Activated naive CD8-positive, alpha-beta T cell treated with anti-CD3 and anti-CD28 coated beads, Interleukin-2, amount 50 U/mL, for 24 hours (primary cell): ENCODE results near the gene C9orf78.
"Not testable (repeated sequence)": the region's sequence is repeated elsewhere in the genome, so short reads cannot be mapped to it uniquely, and the experiment has no call there.

Experiments used
- ATAC-seq: fragments of 150-1000 bp; cut with Tn5 transposase; one replicate; pipeline ENCODE4 v1.10.0; 2021
- DNase-seq: peaks from one replicate; pipeline ENCODE4 v3.0.0; 2021
- H3K27ac Mint-ChIP-seq: one replicate; pipeline ENCODE4 v1.8.0; 2021; ENCODE audit warnings: mild to moderate bottlenecking, mixed read lengths
- H3K27me3 Mint-ChIP-seq: one replicate; pipeline ENCODE4 v1.8.0; 2021; ENCODE audit warnings: mixed read lengths
- H3K36me3 Mint-ChIP-seq: one replicate; pipeline ENCODE4 v1.8.0; 2021; ENCODE audit warnings: low read depth, mixed read lengths
- H3K4me1 Mint-ChIP-seq: one replicate; pipeline ENCODE4 v1.8.0; 2021; ENCODE audit warnings: mixed read lengths
- H3K4me3 Mint-ChIP-seq: one replicate; pipeline ENCODE4 v1.8.0; 2021; ENCODE audit warnings: mild to moderate bottlenecking, moderate library complexity, mixed read lengths
- H3K9me3 Mint-ChIP-seq: one replicate; pipeline ENCODE4 v1.8.0; 2021; ENCODE audit warnings: mixed read lengths

The C9orf78 gene

GRCh38 chr9:129796029-129796428 lies 39.0 kb downstream of the C9orf78 start:
- H3K27me3 Mint-ChIP-seq, H3K27ac Mint-ChIP-seq, H3K4me1 Mint-ChIP-seq, ATAC-seq, H3K9me3 Mint-ChIP-seq, H3K4me3 Mint-ChIP-seq, DNase-seq, H3K36me3 Mint-ChIP-seq: not testable (repeated sequence)

- H3K27me3 Mint-ChIP-seq, result peaks cover 4% of the 10 kb centered on the region
- no peaks in the 10 kb centered on the region for H3K9me3 Mint-ChIP-seq
- no peak overlapping the region for H3K27ac Mint-ChIP-seq
- no peak for ATAC-seq
- peaks cover 5% of the 10 kb centered on the region for H3K4me1 Mint-ChIP-seq
- no peaks in the 10 kb centered on the region for H3K36me3 Mint-ChIP-seq
- H3K4me3 Mint-ChIP-seq, result no peak overlapping the region
- DNase-seq, result no peak
These were observed 40.5 kb downstream of the C9orf78 start for GRCh38 chr9:129794549-129794948.

GRCh38 chr9:129786481-129786880 lies 48.6 kb downstream of the C9orf78 start:
- no peaks in the 10 kb centered on the region for H3K36me3 Mint-ChIP-seq
- H3K4me3 Mint-ChIP-seq, result no peak overlapping the region
- H3K27me3 Mint-ChIP-seq, result peaks cover 14% of the 10 kb centered on the region
- no peak for ATAC-seq
- no peak for DNase-seq
- no peak overlapping the region for H3K27ac Mint-ChIP-seq
- H3K4me1 Mint-ChIP-seq, result peaks cover 8% of the 10 kb centered on the region
- no peaks in the 10 kb centered on the region for H3K9me3 Mint-ChIP-seq

GRCh38 chr9:129785866-129786265 lies 49.2 kb downstream of the C9orf78 start:
- no peak for DNase-seq
- peaks cover 14% of the 10 kb centered on the region for H3K27me3 Mint-ChIP-seq
- H3K27ac Mint-ChIP-seq, result no peak overlapping the region
- ATAC-seq, result no peak
- H3K4me1 Mint-ChIP-seq, result peaks cover 12% of the 10 kb centered on the region
- no peaks in the 10 kb centered on the region for H3K36me3 Mint-ChIP-seq
- H3K4me3 Mint-ChIP-seq, result no peak overlapping the region
- H3K9me3 Mint-ChIP-seq, result no peaks in the 10 kb centered on the region

GRCh38 chr9:129784970-129785369 lies 50.1 kb downstream of the C9orf78 start:
- not testable (repeated sequence) for ATAC-seq, H3K27me3 Mint-ChIP-seq, H3K4me3 Mint-ChIP-seq, H3K36me3 Mint-ChIP-seq, H3K27ac Mint-ChIP-seq, H3K9me3 Mint-ChIP-seq, DNase-seq
- peaks cover 11% of the 10 kb centered on the region for H3K4me1 Mint-ChIP-seq

DNA sequence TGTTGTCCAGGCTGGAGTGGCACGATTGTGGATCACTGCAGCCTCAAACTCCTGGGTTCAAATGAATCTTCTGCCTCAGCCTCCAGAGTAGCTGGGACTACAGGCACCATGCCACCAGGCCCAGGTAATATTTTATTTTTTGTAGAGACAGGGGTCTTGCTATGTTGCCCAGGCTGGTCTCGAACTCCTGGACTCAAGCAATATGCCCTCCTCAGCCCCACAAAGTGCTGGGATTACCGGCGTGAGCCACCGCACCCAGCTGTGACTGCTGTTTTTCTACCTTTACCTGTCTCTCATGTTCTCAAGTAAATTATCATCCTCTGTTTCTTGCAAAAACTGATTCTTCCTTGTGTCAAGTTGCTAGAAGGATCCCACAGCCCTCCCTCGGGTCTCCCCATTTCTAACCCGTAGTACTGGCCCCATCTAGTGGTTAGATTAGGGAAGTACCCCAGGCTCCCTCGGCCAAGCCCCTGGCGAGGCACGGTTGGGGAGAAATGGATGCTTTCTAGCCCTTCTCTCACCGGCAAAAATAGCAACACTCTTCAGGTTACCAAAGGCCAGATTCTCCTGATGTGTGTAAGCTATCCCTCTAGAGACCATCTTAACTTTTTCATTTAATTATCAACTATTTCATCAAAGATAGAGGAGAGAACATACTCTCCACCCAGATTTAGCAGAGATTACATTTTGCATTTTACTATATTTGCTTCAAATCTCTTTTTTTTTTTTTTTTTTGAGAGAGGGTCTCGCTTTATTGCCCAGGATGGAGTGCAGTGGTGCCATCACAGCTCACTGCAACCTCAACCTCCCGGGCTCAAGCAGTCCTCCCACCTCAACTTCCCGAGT lies 51.3 kb downstream of the C9orf78 start:
- Mint-ChIP-seq H3K4me3 (no peak overlapping the region), H3K27me3 (peaks cover 7% of the 10 kb centered on the region), H3K9me3 (no peaks in the 10 kb centered on the region), H3K27ac (peak overlapping the region; percentile 4), H3K4me1 (peaks cover 11% of the 10 kb centered on the region), H3K36me3 (no peaks in the 10 kb centered on the region)
- DNase-seq (peak; percentile 76), ATAC-seq (peak; percentile 84)

GRCh38 chr9:129781981-129782380 lies 53.1 kb downstream of the C9orf78 start:
- DNase-seq (no peak), ATAC-seq (no peak)
- Mint-ChIP-seq H3K9me3 (no peaks in the 10 kb centered on the region), H3K4me3 (no peak overlapping the region), H3K4me1 (peaks cover 23% of the 10 kb centered on the region), H3K27ac (no peak overlapping the region), H3K27me3 (peaks cover 13% of the 10 kb centered on the region), H3K36me3 (no peaks in the 10 kb centered on the region)

GRCh38 chr9:129781131-129781530 lies 53.9 kb downstream of the C9orf78 start:
- Mint-ChIP-seq H3K9me3 (no peaks in the 10 kb centered on the region), H3K4me1 (peaks cover 30% of the 10 kb centered on the region), H3K36me3 (no peaks in the 10 kb centered on the region), H3K4me3 (no peak overlapping the region), H3K27me3 (peaks cover 13% of the 10 kb centered on the region), H3K27ac (no peak overlapping the region)
- DNase-seq, result no peak
- peak; percentile 31 for ATAC-seq

GRCh38 chr9:129779560-129780190 lies 55.4 kb downstream of the C9orf78 start:
- H3K36me3 Mint-ChIP-seq, result no peaks in the 10 kb centered on the region
- no peak for ATAC-seq

GRCh38 chr9:129778469-129778868 lies 56.6 kb downstream of the C9orf78 start:
- Mint-ChIP-seq H3K9me3 (no peaks in the 10 kb centered on the region), H3K36me3 (no peaks in the 10 kb centered on the region), H3K27me3 (peaks cover 17% of the 10 kb centered on the region), H3K4me3 (no peak overlapping the region), H3K27ac (no peak overlapping the region), H3K4me1 (peaks cover 27% of the 10 kb centered on the region)
- no peak for DNase-seq
- no peak for ATAC-seq

More at GRCh38 chr9:129779560-129780190, 55.4 kb downstream of the C9orf78 start:
- Mint-ChIP-seq H3K4me3 (no peak overlapping the region), H3K27me3 (peaks cover 15% of the 10 kb centered on the region), H3K27ac (no peak overlapping the region), H3K4me1 (peaks cover 30% of the 10 kb centered on the region), H3K9me3 (no peaks in the 10 kb centered on the region)
- DNase-seq, result no peak

DNA sequence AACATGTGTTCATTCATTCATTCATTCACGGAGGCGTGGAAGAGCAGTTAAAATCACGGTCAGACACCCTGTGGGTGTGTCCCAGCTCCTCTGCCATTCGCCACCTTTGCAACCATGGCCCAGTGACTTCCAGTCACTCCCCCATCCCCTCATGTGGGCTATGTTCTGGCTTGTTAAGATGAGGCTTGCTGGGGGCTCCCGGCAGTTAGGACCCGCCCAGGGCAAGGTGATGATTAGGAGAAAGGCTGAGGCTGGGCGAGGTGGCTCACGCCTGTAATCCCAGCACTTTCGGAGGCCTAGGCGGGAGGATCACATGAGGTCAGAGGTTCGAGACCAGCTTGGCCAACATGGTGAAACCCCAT lies 57.3 kb downstream of the C9orf78 start:
- H3K27me3 Mint-ChIP-seq, result peaks cover 17% of the 10 kb centered on the region
- H3K4me1 Mint-ChIP-seq, result peaks cover 27% of the 10 kb centered on the region
- peak overlapping the region; percentile 47 for H3K4me3 Mint-ChIP-seq
- H3K36me3 Mint-ChIP-seq, result no peaks in the 10 kb centered on the region
- peak; percentile 12 for ATAC-seq
- H3K27ac Mint-ChIP-seq, result peak overlapping the region; percentile 76
- peak; percentile 10 for DNase-seq
- no peaks in the 10 kb centered on the region for H3K9me3 Mint-ChIP-seq
